PC-3 (cell line): Measurements from ENCODE around the gene STUB1. TPM values are rescaled to one million over a fixed set of nuclear protein-coding genes. Genes with fewer than 3 reads are reported as not detected.

Experiments
- ATAC-seq: fragments of 200-7000 bp; cut with Tn5 transposase; 2 replicates; pipeline ENCODE4 v1.9.1; 2020; ENCODE audit warnings: mild to moderate bottlenecking, moderate library complexity
- BruUV-seq: library from RNA; stranded (reverse); fragments of 400-500 nt; replicated peaks from 2 replicates; lab custom pipeline; 2021; lab: Mats Ljungman, UMichigan
- CTCF ChIA-PET: fragments of 300-600 bp; sonication (Branson Sonifier 250); formaldehyde crosslinking; loops from one replicate; lab custom pipeline; 2022; ENCODE audit warnings: antibody characterized with exemption; lab: Charles Lee
- POLR2A ChIA-PET: fragments of 300-600 bp; sonication (Branson Sonifier 250); formaldehyde crosslinking; loops from one replicate; lab custom pipeline; 2022; ENCODE audit warnings: antibody characterized with exemption; ENCODE audit not compliant: unreplicated experiment; lab: Charles Lee
- DNase-seq: peaks from one replicate; pipeline ENCODE4 v3.0.0-alpha.2; 2015
- H2AFZ ChIP-seq: fragments of 300-600 bp; sonication (generic); 2 replicates; pipeline ENCODE4 v1.6.0; 2016; ENCODE audit warnings: antibody characterized with exemption, low read length
- H3F3A ChIP-seq: fragments of 300-600 bp; sonication (generic); one replicate; pipeline ENCODE4 v1.6.0; 2017; ENCODE audit warnings: antibody characterized with exemption, low read length, control low read depth, mild to moderate bottlenecking; ENCODE audit not compliant: unreplicated experiment
- H3K27ac ChIP-seq: fragments of 300-600 bp; sonication (generic); 2 replicates; pipeline ENCODE4 v1.5.1; 2016; ENCODE audit warnings: mild to moderate bottlenecking, low read length
- H3K27me3 ChIP-seq: fragments of 300-600 bp; sonication (generic); 2 replicates; pipeline ENCODE4 v1.6.1; 2016; ENCODE audit warnings: low read length, mixed read lengths
- H3K36me3 ChIP-seq: fragments of 300-600 bp; sonication (generic); 2 replicates; pipeline ENCODE4 v1.6.1; 2016; ENCODE audit warnings: low read depth, mixed run types, low read length, mixed read lengths
- H3K4me1 ChIP-seq: fragments of 300-600 bp; sonication (generic); 2 replicates; pipeline ENCODE4 v1.5.1; 2016; ENCODE audit warnings: low read length; ENCODE audit not compliant: insufficient read depth
- H3K4me2 ChIP-seq: fragments of 300-600 bp; sonication (generic); 2 replicates; pipeline ENCODE4 v1.6.0; 2016; ENCODE audit warnings: low read length
- H3K4me3 ChIP-seq: fragments of 300-600 bp; sonication (generic); 2 replicates; pipeline ENCODE4 v1.5.1; 2016; ENCODE audit warnings: mild to moderate bottlenecking, low read length, mixed read lengths
- H3K79me2 ChIP-seq: fragments of 300-600 bp; sonication (generic); 2 replicates; pipeline ENCODE4 v1.6.1; 2017; ENCODE audit warnings: low read length, mixed read lengths
- H3K9ac ChIP-seq: fragments of 300-600 bp; sonication (generic); 2 replicates; pipeline ENCODE4 v1.6.0; 2016; ENCODE audit warnings: mild to moderate bottlenecking, low read length
- H3K9me2 ChIP-seq: fragments of 300-600 bp; sonication (generic); replicated peaks from 2 replicates; pipeline ENCODE4 v1.6.1; 2016; ENCODE audit warnings: mixed run types, low read length, mixed read lengths
- H3K9me3 ChIP-seq: fragments of 300-600 bp; sonication (generic); 2 replicates; pipeline ENCODE4 v1.6.1; 2016; ENCODE audit warnings: low read length, mixed read lengths
- H4K20me1 ChIP-seq: fragments of 300-600 bp; sonication (generic); 2 replicates; pipeline ENCODE4 v1.6.1; 2016; ENCODE audit warnings: low read length, mixed read lengths
- CTCF ChIP-seq: fragments of 300-600 bp; sonication (generic); conservative IDR thresholded peaks from 2 replicates; pipeline ENCODE4 v1.5.1; 2017; ENCODE audit warnings: antibody characterized with exemption, low read depth, mild to moderate bottlenecking, low read length
- EZH2 ChIP-seq: fragments of 300-600 bp; sonication (generic); IDR thresholded peaks from one replicate; pipeline ENCODE4 v1.6.1; 2017; ENCODE audit warnings: antibody characterized with exemption, mild to moderate bottlenecking, low read length; ENCODE audit not compliant: unreplicated experiment
- EZH2phosphoT487 ChIP-seq: fragments of 300-600 bp; sonication (generic); IDR thresholded peaks from 2 replicates; pipeline ENCODE4 v1.6.1; 2018; ENCODE audit warnings: mild to moderate bottlenecking, antibody characterized with exemption, low read length, borderline replicate concordance
- intact Hi-C: fragments of 100-400 bp; cut with micrococcal nuclease; formaldehyde crosslinking; loops from 2 replicates; pipeline ENCODE4 v1.9.0; 2023
- total RNA-seq: library from RNA; depleted of rRNA; stranded (reverse); fragments of >200 nt; gene quantifications from 2 replicates; pipeline ENCODE4 v1.2.3, GENCODE V29; 2014

The STUB1 gene
- total RNA-seq, 1 experiment from 2014 or later = 152 TPM

- ChIA-PET POLR2A (no interaction called here), CTCF (no interaction called here)
- intact Hi-C loops = no loop called here
These were observed 46.7 kb upstream of the STUB1 start for GRCh38 chr16:633336-634050.

GRCh38 chr16:634051-634670 is 46.0 kb upstream of the STUB1 start:
- no peak overlapping the region for H3K4me3 ChIP-seq
- peaks cover 3% of the 10 kb centered on the region; the same call in 1 of the 2 replicates for H3K4me1 ChIP-seq
- intact Hi-C loops = no loop called here
- H3K9me3 ChIP-seq = no peaks in the 10 kb centered on the region
- no peak overlapping the region for H3K4me2 ChIP-seq
- H3K9me2 ChIP-seq = no peaks in the 10 kb centered on the region
- no TSS peak for BruUV-seq
- no peak for DNase-seq
- ChIA-PET POLR2A (no interaction called here), CTCF (no interaction called here)
- TF ChIP-seq CTCF (no peak), EZH2phosphoT487 (no peak), EZH2 (no peak)
- H3K79me2 ChIP-seq = peaks cover 12% of the 10 kb centered on the region
- ATAC-seq = no peak
- H2AFZ ChIP-seq = no peak overlapping the region
- no peaks in the 10 kb centered on the region for H3F3A ChIP-seq
- H3K36me3 ChIP-seq = no peaks in the 10 kb centered on the region
- H3K27ac ChIP-seq = no peak overlapping the region
- H4K20me1 ChIP-seq = no peaks in the 10 kb centered on the region
- no peak overlapping the region for H3K9ac ChIP-seq
- no peaks in the 10 kb centered on the region for H3K27me3 ChIP-seq

More at GRCh38 chr16:633336-634050, 46.7 kb upstream of the STUB1 start:
- no peak overlapping the region for H3K27ac ChIP-seq
- BruUV-seq = no TSS peak
- TF ChIP-seq EZH2phosphoT487 (no peak), CTCF (no peak), EZH2 (no peak)
- H3K9me2 ChIP-seq = no peaks in the 10 kb centered on the region
- H3K4me2 ChIP-seq = no peak overlapping the region
- no peaks in the 10 kb centered on the region for H3K27me3 ChIP-seq
- H3K36me3 ChIP-seq = no peaks in the 10 kb centered on the region
- ATAC-seq = no peak
- DNase-seq = no peak
- no peaks in the 10 kb centered on the region for H3K9me3 ChIP-seq
- H3K9ac ChIP-seq = no peak overlapping the region
- H4K20me1 ChIP-seq = no peaks in the 10 kb centered on the region
- no peaks in the 10 kb centered on the region for H3F3A ChIP-seq
- peaks cover 12% of the 10 kb centered on the region for H3K79me2 ChIP-seq
- no peak overlapping the region for H2AFZ ChIP-seq
- no peak overlapping the region for H3K4me3 ChIP-seq
- H3K4me1 ChIP-seq = peaks cover 3% of the 10 kb centered on the region; the same call in 1 of the 2 replicates

GRCh38 chr16:634996-635395 is 45.2 kb upstream of the STUB1 start:
- POLR2A ChIA-PET = no interaction called here
- CTCF ChIA-PET = no interaction called here

More at GRCh38 chr16:634996-635395, 45.2 kb upstream of the STUB1 start:
- ATAC-seq = no peak
- H3K4me3 ChIP-seq = peak overlapping the region; percentile 90
- no TSS peak for BruUV-seq
- H3K36me3 ChIP-seq = no peaks in the 10 kb centered on the region
- DNase-seq = no peak
- no peak for TF ChIP-seq EZH2phosphoT487
- no peak for TF ChIP-seq EZH2
- TF ChIP-seq CTCF = no peak
- H4K20me1 ChIP-seq = no peaks in the 10 kb centered on the region
- intact Hi-C loops = loop anchor here (5.0 kb wide), 1 partner anchor 48 kb away; no protein-coding TSS in a partner anchor
- no peaks in the 10 kb centered on the region for H3K9me2 ChIP-seq
- H3K4me2 ChIP-seq = peak overlapping the region; percentile 97
- no peaks in the 10 kb centered on the region for H3K27me3 ChIP-seq
- H2AFZ ChIP-seq = no peak overlapping the region
- no peak overlapping the region for H3K27ac ChIP-seq
- H3K9ac ChIP-seq = peak overlapping the region; percentile 83; the same call in 1 of the 2 replicates
- H3K9me3 ChIP-seq = no peaks in the 10 kb centered on the region
- H3K4me1 ChIP-seq = peaks cover 3% of the 10 kb centered on the region; the same call in 1 of the 2 replicates
- H3F3A ChIP-seq = no peaks in the 10 kb centered on the region
- peaks cover 12% of the 10 kb centered on the region for H3K79me2 ChIP-seq
